ENCODE measurements around the gene PALM3.

DNA sequence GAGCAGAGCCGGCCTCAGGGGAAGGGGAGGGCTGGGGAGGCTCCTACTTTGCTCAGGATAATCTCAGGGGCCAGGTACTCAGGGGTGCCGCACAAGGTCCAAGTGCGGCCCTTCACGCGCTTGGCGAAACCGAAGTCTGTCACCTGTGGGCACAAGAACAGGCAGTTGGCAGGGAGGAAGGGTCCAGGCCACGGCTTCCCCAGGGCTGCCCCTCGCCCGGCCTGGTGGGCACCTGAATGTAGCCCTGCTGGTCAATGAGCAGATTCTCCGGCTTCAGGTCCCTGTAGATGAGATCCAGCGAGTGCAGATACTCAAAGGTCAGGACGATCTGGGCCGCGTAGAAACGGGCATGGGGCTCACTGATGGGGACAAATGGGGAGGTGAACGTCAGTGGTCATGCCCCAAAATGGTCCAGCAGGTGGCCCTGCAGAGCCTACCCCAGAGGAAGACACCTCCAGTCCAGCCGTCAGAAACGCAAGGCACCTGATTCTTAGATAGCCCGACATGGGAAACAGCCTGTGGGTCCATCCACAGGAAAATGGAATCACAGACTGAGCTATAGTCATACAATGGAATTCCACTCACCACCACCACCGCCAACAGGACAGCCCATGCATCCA is 35.8 kb upstream of the PALM3 start:
- TF ChIP-seq, protein P1, sequence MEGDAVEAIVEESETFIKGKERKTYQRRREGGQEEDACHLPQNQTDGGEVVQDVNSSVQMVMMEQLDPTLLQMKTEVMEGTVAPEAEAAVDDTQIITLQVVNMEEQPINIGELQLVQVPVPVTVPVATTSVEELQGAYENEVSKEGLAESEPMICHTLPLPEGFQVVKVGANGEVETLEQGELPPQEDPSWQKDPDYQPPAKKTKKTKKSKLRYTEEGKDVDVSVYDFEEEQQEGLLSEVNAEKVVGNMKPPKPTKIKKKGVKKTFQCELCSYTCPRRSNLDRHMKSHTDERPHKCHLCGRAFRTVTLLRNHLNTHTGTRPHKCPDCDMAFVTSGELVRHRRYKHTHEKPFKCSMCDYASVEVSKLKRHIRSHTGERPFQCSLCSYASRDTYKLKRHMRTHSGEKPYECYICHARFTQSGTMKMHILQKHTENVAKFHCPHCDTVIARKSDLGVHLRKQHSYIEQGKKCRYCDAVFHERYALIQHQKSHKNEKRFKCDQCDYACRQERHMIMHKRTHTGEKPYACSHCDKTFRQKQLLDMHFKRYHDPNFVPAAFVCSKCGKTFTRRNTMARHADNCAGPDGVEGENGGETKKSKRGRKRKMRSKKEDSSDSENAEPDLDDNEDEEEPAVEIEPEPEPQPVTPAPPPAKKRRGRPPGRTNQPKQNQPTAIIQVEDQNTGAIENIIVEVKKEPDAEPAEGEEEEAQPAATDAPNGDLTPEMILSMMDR (IDR thresholded peaks at IDR 0.05) = no peak
- no peak for TF ChIP-seq POLR2A (IDR thresholded peaks at IDR 0.05)
